NCI-H82 treated with DMSO at 0.1 percent for 48 hours (cell line): ENCODE results near the gene KIAA1217.
"Not testable (repeated sequence)": the region's sequence is repeated elsewhere in the genome, so short reads cannot be mapped to it uniquely, and the experiment has no call there.

ENCODE experiments used
- DNase-seq: peaks from one replicate; lab custom pipeline; 2025; ENCODE audit not compliant: unreplicated experiment; lab: John Stamatoyannopoulos, UW

KIAA1217 gene

DNA sequence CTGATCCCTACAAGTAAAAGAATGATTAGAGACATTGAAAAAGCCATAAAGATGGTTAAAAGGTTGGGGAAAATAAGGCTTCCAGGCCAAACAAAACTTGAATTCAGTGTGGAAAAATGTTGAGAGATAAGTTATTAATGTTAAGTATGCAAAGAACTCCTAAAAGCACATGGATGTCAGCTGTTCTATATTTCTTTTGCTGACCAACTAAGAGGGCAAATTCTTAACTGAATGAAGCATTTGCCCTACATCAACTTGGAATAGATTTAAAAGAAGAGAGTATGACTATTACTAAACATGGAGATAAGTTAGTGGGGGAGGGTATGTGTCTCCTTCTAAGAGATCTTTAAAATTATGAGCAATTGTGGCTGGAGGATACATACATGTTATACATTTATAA is 124.8 kb downstream of the KIAA1217 start:
- DNase-seq, result no peak

DNA sequence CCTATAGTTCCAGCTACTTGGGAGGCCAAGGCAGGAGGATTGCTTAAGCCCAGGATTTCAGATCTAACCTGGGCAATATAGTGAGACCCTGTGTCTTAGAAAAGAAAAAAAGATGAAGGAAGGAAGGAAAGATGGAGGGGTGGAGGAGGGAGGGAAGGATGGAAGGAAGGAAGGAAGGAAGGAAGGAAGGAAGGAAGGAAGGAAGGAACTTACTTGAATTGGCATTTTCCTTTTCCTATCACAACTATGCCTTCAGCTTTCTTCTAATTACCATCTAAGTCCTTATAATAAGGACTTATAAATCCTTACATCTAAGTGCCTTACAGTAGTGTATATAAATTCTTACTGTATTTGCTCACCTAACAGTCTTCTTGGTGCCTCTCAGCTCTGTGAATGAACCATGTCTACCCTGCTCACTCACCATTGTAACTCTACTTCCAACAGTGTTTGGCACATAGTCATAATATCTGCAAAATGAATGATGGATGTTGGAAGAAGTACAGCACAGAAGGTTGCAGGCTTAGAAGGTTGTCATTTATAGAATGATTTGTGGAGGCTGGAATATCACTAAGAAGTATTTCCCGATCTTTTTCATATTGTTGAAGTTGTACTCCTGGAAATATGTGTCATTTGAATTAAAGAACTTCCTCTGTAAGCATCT is 125.5 kb downstream of the KIAA1217 start:
- no peak for DNase-seq

DNA sequence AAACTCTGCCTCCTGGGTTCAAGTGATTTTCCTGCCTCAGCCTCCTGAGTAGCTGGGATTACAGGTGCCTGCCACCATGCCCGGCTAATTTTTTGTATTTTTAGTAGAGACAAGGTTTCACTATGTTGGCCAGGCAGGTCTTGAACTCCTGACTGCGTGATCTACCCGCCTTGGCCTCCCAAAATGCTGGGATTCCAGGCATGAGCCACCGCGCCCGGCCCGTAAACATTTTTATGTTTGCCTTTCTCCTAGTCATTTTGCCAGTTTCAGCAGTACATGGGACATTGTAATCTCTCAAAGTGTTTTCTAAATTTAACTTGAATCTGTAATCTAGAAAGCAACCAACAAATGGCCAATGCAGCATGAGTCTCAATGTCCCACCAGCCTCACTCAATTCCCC is 128.8 kb downstream of the KIAA1217 start:
- not testable (repeated sequence) for DNase-seq

DNA sequence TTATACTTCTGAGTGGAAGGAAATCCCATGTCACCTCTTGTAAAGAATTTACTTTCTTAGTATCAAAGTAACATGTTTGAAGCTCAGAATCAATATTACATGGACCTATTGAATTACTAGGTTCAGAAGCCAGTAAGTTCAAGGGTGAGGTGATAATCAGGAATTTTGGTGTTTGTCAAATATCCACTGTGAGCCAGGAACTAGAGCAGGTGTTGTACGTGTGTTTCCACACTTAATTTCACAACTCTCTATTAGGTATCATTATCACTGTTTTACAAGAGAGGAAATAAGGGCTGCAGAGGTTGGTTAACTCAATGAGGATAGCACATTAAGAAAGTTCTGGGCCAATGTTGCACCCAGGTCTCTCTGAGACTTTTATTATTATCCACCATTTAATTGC is 130.4 kb downstream of the KIAA1217 start:
- no peak for DNase-seq

DNA sequence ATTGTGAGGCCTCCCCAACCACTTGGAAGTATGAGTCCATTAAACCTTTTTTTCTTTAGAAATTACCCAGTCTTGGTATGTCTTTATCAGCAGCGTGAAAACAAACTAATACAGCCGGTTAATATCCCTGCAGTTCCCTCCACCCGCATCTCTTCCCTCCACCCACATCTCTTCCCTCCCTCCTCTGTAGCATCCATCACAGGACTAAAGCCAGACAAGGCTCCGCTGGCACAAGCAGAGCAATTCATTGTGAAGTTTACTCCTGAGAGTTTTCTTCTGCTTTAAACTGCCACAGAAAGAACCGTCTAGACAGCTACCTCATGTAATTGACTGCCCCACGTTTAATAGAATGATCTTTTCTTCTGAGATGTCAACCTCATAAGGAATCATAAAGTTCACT is 131.5 kb downstream of the KIAA1217 start:
- no peak for DNase-seq

DNA sequence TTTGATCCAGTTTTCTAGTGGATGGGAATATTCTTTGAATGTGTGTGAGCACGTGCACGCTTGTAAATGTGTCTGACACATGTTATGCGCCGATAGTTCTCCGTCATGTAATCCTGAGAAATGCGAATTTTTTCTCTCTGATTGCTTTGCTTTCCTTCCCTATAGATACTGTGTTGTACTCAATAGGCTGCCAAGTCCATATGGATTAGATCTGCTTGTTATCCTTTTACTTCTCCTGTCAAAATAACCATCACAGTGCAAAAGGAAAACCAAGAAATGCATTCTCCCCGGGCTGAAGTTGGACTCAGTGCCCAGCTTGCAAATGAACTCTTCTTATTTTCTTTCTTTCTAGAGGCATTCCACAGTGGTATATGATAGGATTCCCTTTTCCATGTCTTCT is 131.9 kb downstream of the KIAA1217 start:
- no peak for DNase-seq

DNA sequence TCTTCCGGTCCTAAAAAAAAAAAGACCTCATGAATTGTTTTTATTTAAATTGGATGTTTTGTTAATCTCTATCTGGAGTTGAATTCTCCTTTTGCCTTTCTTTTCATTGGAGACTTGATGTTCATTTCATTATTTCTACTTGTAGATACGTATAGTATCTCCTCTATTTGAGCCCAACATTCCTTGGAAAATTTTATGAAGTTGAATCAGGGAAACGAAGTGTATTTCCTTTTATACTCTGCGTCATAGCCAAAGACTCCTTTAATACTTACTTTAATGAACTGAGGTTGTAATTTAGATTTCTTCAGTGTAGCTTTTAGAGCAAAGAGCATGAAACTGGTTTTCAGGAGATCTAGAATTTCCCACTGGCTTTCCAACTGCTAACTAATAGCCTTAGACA is 132.4 kb downstream of the KIAA1217 start:
- no peak for DNase-seq

DNA sequence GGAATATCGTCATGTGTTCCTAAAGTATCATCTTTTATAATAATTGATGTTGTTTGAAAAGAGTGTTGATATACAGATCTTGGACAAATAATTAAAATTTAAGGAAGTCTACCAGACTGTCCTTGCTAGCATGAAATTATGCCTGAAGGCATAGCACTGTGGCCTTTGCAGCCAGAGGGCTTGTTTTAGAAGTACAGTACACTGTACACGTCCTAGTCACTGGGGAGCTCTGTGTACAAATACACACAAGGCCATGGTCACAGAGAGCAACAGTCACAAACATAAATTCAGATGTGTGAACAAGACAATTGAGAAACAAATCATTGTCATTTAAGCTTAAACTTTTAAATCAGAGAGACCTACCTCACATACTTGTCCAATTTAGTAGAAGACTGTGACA is 133.0 kb downstream of the KIAA1217 start:
- DNase-seq, result no peak

DNA sequence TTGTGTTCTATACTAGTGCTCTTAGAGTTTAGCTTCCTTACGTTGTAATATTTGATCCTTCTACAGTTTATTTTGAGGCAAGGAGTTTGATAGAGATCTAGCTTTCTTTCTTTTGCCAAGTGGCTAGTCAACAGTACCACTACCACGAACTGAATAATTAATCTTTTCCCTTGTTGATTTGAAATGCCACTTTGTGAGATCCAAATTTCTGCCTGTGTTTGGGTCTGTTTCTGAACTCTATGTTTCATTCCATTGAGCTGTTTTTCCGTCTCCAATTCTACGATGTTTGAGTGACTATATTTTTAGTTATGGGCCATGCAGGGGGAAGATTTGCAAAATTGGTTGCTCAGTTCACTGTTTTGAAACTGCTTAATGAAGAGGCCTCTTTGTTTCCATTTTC is 134.7 kb downstream of the KIAA1217 start:
- DNase-seq, result no peak

DNA sequence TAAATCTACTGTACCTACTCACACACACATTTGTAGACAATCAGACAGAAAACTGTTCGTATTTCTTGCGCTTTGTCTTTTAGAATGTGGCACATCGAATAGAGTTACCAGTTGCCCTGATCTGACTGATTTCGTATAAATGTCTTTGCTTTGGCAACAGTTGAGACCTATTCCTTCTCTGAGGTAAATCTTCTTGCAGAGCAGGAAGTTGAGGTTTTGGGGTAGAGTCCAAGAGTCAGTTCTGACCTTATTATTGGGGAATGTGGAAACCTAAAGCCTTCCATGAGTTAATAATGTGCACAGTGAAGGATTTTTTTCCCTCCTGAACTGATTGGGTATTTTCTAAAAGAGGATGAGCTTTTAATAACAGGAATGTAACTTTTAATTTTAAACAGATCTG is 135.3 kb downstream of the KIAA1217 start:
- no peak for DNase-seq

DNA sequence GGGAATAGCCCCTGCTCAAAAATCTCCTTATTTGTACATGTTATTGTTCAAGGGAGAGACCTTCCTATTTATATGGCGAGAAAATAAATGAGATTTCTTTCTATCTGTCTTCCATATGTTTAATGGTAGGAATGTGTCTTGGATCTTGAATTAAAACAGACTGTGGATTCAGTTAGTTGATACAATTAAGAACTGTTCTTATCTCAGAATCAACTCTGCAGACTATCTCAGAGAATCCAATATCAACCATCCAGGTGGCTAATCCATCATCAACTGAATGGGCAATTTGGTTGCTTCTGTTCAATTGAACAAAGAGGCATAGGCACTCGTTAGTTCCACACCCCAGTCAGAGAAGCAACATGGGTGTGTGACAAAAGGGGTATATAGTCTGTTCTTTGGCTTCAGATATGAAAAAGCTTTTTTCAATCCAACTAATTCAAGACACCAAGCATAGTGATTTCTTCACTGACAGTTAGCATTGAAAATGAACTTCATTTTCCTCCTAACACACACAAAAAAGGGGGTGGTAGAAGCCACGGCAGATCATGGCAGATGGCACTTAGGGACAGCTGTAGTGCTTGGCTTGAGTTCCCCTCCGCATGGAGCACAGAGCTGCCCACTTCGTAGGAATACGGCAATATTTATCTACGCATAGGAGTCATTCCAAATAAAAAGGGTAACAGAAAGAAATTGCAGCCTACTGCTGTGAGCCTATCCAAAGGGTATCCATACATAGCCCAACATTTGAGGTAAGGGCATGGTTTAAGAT is 135.9 kb downstream of the KIAA1217 start:
- peak; percentile 29 for DNase-seq

DNA sequence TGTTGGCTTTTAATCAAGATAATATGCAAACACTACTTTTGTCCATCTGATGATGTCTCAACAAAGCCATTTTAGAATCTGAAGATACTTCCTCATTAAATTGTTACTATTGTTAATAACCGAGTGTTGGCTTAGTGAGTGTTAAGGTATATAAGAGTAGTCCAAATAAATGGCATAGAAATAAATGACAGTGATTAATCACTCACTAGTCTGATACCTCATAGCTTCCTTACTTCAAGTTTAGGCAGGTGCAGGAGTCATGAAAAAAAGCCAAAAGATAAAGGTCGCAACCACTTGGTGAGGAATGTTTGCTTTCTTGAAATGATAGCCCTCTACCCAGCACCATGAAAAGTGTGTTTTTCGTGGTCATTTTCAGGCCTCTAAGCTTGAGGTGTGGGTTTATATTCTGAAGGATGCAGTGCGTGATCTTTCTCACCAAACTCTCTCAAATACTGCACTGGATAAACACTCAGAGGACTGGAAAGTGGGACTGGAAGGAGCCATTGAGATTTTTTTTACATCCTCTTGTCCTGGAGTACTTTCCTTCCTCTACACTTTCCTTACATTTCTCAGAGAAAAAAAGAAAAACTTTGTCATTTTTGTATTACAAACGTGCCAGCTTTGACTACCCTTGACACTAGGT is 138.1 kb downstream of the KIAA1217 start:
- DNase-seq, result no peak

DNA sequence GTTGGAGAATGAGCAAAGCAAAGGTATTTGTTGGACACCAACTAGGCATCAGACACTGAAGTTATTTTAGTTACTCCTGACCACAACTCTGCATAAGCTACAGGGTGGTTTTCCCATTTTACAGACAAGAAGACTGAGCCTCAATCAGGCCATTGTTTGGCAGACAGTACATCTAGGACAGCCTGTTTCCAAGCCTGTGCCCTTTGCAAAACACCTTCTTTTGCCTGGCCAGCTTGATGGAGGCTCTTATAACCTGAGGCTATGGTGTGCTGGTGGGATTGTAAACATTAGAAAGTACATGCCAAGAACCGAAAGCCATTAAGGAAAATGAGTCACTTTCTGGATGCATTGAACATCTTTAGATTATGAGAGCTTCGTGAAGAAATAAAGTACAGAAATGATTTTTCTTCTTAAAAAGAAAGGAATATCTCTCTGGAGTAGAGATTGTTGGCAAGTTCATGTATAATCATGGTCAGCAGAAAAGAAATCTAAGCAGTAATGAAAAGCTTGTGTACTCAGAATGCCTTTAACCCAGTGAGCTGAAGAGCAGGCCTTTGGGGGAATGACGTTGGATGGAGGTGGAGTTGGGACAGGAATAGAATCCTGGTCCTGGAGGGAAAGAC is 140.6 kb downstream of the KIAA1217 start:
- DNase-seq, result no peak

DNA sequence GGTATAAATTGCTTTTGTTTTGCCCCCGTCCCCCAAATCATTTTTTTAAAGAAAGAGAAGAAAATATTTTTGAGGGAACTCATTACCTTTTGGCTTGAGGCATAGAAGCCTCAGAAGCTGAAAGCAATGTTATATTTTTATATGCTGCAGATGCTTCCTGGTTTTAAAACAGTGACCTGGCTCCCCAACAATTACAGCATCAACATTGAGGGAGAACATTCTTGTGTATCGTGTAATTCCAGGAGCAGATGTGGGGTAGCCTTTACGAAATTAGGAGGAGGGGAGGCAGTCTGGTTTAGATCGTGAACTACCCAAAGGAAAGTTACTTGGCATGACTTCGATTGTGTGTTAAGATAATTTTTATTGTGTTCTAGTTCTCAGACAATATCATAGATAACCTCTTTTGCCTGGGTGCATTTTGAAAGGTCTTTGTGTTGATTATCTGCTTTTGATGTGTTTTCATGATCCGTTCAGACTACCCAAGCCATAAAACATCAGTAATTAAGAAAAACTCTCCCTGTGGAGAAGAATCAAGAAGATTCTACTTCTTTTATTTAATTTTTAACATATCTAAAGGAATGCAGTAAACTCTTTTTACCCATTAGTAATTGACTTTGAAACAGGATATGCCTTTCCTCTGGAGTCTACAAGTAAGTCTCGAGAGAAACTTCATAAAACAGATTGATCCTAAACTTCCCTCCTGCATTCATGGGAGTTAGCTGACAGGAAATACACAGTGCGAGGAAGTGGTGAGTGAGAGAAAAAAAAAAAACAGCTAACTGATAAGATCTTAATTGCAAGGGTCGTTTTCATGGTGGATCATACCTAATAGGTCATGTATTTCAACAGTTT is 141.4 kb downstream of the KIAA1217 start:
- no peak for DNase-seq

DNA sequence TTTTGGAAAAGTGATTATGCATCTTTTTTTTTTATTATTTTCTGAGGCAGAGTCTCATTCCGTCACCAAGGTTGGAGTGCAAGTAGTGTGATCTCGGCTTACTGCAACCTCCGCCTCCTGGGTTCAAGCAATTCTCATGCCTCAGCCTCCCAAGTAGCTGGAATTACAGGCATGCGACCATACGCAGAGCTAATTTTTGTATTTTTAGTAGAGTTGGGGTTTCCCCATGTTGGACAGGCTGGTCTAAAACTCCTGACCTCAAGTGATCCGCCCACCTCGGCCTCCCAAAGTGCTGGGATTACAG is 141.9 kb downstream of the KIAA1217 start:
- not testable (repeated sequence) for DNase-seq

DNA sequence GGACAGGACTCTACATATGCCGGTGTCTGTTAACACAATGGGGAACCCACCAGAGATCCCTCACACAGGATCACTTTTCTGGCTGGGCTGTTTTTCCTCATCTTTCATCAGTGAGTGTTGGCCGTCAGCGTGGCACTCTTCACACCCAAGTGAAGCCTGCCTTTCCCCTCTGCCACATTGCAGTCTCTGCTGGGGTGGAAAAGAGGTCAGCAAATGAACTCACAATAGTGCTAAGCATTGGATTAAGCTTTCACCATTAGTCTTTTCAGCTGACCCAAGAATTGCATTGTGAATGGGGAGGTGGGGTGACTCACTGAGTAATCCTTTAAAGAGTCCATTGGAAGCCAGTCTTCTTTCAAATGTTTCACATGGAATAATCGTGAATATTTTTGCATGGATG is 143.0 kb downstream of the KIAA1217 start:
- DNase-seq, result no peak

DNA sequence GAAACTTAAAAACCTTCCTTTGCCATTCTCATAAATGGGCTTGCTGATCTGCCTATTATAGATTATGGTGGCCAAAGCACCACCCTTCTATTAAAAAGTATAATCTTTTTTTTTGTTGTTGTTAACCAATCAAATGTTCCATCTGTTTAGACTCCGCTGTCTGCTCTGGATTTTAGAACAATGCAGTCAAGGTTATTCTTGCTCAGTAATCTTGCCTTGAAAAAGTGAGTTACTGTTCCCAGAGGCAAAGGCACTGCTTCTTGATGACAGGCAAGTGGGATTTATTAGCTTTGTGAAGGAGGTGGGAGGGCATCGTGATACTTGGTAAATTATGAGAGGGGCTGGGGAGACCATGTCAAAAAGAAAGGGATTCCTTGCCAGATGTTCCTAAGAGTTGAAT is 143.5 kb downstream of the KIAA1217 start:
- DNase-seq, result no peak

DNA sequence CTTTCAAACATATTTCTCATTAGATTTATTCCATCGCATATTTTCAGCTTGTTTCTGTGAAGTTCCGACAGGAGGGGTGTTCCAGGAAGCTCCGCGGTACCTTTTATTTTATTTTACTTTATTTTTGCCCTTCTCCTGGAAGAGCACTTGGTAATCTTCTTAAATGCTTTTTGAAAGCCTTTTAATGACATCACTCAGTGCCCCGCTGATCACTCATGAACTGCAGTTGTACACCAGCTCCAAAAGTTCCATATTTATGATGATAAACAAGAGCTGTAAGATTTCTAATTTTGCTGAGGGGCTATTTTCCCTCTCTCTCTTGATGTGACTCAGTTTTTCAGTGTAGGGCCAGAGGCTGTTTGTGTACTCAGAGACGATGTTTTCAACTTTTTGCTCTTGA is 144.4 kb downstream of the KIAA1217 start:
- DNase-seq, result no peak

DNA sequence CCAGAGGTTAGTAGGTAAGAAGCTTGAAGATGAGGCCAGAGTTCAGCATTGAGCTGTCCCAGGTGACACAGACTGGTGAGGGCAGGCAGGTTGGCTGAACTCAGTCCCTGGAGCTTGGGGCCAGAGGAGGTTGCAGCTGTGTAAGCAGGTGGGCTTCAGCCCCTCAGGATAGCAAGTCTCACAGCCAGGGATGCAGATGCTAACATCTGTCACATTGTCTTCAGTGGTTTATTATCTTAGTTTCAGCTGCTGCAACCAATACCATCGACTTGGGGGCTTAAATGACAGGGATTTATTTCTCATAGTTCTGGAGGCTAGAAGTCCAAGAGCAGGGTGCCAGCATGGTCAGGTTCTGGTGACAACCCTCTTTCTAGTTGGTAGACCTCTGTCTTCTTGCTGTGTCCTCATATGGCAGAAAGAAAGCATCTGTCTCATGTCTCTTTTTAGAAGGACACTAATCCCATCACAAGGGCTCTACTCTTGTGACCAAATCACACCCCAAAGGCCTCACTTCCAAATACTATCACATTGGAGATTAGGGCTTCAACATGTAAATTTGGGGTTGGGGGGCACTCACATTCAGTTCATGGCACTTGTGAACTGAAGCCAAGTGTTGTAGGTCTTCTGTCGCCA is 146.2 kb downstream of the KIAA1217 start:
- DNase-seq, result no peak

DNA sequence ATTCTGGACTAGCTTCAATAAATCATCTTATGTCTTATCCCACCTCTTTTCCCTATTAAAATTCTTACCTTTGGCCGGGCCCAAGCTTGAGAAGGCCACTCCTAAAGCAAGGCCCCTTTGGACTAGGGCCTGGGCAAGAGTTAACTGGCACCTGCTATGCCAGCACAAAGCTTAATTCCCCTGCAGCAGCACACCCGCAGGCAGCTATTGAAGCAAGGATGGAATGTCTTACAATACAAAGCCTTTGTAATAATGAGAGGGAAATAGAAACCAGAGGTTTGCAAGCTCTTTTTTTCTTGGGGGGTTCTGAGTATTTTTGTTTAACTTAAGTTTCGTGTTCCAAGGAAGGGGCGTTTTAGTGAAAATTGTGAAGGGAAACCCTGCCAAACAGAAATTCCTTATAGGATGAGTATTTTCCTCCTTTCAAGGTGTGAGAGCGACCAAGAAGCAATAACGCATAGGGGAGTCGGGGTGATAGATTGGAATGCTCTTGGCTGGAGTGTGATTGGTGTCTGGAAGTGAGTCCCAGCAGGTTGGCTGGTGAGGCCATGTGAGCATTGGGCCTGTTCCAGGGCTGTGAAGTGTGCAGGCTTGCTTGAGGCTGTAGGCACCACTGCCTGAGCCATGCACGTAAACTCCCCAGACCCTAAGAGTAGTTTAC is 148.5 kb downstream of the KIAA1217 start:
- no peak for DNase-seq
